Epithelial cell of proximal tubule (primary cell): ENCODE measurements around the gene HBA2. TPM values are rescaled to one million over a fixed set of nuclear protein-coding genes. Genes with fewer than 3 reads are reported as not detected.
A peak's percentile ranks its signal among the peaks of the same experiment; 100 is the strongest.

Experiments used
- DNase-seq: peaks from one replicate; pipeline ENCODE4 v3.0.0-alpha.2; 2011; ENCODE audit warnings: low read depth
- H3K4me3 ChIP-seq: 2 replicates; pipeline ENCODE4 v1.5.1; 2011; ENCODE audit warnings: low read depth, mild to moderate bottlenecking, low read length
- total RNA-seq: library from RNA; depleted of rRNA; stranded (reverse); fragments of >200 nt; gene quantifications from 2 replicates; pipeline ENCODE4 v1.2.3, GENCODE V29; 2015
- TF ChIP-seq, protein P1 (sequence below): conservative IDR thresholded peaks from 2 replicates; pipeline ENCODE4 v1.5.1; 2012; ENCODE audit warnings: low read depth, mild to moderate bottlenecking, low read length

The HBA2 gene
- total RNA-seq, 1 donor from 2014 or later: not detected

DNA sequence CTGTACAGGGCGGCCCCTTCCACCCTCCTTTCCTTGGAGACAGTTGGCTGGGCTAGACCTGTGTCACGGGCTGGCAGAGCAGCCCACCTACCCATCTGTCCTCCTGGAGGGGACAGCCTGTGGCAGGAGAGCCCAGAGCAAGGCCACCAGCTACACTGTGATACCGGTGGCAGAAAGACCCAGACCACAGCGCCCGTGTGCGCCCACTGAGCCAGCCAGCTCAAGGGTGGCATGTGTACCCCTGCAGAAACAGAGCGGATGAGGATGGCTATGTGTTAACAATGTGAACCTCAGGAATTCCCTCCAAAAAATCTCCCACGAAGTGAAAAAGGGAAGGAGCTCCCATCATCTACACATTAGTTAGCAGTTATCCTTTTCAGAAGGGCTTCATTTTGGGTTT, 14.7 kb downstream of the HBA2 start:
- no peak for DNase-seq
- TF ChIP-seq, protein P1, sequence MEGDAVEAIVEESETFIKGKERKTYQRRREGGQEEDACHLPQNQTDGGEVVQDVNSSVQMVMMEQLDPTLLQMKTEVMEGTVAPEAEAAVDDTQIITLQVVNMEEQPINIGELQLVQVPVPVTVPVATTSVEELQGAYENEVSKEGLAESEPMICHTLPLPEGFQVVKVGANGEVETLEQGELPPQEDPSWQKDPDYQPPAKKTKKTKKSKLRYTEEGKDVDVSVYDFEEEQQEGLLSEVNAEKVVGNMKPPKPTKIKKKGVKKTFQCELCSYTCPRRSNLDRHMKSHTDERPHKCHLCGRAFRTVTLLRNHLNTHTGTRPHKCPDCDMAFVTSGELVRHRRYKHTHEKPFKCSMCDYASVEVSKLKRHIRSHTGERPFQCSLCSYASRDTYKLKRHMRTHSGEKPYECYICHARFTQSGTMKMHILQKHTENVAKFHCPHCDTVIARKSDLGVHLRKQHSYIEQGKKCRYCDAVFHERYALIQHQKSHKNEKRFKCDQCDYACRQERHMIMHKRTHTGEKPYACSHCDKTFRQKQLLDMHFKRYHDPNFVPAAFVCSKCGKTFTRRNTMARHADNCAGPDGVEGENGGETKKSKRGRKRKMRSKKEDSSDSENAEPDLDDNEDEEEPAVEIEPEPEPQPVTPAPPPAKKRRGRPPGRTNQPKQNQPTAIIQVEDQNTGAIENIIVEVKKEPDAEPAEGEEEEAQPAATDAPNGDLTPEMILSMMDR: no peak
- no peak overlapping the region for H3K4me3 ChIP-seq

DNA sequence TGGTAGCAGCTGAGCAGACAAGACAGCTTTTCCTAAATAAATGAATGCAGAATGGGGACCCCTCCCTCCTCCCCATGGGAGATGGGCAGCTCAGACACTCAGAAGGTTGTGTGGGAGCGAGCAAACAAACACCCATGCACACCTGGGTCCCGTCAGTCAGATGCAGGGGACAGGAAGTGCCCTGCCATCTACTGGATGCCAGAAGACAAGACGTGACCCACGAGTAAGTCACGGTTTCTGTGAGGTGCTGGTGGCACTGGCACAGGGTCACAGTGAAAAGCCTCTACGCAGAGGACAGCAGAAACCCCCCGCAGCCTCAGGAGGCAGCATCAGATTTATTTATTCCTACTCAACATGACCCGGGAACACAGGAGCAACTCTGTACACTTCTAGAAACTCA, 16.0 kb downstream of the HBA2 start:
- TF ChIP-seq, protein P1: peak; percentile 30
- no peak for DNase-seq
- no peak overlapping the region for H3K4me3 ChIP-seq

DNA sequence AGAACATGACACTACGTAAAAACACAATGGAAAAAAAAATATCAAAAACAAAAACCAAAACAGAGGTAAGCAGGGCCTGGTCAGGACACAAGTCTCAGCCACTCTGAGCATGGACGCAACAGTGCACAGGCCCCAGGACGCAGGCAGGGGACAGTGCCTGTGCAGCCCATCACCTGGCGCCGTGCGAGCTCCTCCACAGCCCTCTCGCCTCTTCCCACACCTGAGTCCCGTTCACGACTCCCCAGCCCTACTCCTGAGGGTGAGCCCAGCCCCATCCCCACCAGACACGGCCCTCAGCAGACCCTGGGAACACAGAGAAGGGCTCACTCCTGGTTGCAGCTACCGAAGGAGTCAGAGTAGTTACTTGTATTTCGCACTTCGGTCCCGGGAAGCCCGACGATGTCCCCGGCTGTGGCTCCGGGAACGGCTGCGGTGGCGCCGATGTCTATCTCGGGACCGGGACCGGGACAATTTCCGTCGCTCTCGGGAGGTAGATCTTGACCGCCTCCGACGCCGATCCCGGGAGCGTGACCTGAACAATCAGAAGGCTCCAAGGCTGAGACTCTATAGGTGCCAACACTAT, 17.0 kb downstream of the HBA2 start:
- DNase-seq: no peak
- no peak overlapping the region for H3K4me3 ChIP-seq
- TF ChIP-seq, protein P1: no peak

DNA sequence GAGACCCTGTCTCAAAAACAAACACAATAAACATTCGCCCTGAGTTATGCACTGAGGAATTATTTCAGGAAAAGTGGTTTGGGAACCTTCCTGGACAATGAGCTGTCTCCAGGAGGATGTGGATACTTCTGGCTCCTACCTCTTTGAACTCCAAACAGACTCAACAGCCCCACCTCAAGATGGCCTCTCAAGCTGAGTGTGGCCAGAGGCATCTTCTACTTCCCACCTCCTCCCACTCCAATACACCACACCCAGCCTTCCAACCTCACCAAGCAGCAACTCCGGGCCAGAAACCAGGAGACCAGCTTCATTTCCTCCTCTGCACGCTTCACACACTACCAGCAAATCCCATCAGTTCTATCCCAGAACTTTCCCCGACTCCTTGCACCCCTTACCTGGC, 19.2 kb downstream of the HBA2 start:
- DNase-seq: no peak
- no peak overlapping the region for H3K4me3 ChIP-seq
- TF ChIP-seq, protein P1: no peak

DNA sequence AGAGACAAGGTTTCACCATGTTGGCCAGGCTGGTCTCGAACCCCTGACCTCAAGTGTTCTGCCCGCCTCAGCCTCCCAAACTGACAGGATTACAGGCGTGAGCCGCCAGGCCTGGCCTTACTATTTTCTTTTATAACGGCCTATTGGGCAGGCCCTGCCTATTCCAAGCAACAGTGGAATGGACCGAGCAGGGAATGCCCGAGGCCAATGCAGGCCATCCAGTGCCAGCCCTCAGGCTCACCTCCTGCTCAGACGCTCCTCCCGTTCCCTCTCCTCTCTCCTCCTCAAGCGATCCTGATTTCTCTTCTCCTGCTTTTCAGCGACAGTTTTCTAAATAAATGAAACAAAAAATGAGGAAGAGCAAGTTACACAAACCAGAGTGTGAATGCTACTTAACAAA, 20.0 kb downstream of the HBA2 start:
- no peak overlapping the region for H3K4me3 ChIP-seq
- TF ChIP-seq, protein P1: no peak
- DNase-seq: no peak

DNA sequence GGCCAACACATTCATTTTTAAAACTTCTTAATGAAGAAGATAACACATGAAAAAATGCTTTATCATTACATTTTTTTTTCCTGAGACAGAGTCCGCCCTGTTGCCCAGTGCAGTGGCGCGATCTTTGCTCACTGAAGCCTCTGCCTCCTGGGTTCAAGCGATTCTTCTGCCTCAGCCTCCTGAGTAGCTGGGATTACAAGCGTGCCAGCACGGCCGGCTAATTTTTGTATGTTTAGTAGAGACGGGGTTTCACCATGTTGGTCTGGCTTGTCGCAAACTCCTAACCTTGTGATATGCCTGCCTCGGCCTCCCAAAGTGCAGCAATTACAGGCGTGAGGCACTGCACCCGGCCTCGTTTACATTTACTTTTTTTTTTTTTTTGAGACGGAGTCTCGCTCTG, 20.8 kb downstream of the HBA2 start:
- no peak overlapping the region for H3K4me3 ChIP-seq

DNA sequence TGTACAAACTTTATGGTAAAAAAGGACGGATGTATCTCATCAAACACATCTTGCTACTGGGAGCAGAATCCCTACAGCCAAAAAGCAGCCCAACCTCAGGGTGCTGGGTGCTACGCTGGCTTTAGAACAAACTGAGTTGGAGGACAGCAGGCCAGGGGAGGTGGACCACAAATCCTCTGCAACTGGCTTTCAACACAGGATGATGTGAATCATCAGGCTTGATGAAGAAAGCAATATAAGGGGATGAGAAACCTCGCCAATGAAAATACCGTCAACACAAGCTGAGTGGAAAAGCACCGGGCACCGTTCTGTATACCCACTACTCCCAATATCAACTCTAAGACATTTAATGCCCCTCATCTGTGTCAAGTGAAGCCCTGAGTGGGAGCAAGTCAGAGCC, 21.8 kb downstream of the HBA2 start:
- TF ChIP-seq, protein P1: no peak
- H3K4me3 ChIP-seq: no peak overlapping the region
- no peak for DNase-seq

More for the DNA sequence above, 20.8 kb downstream of the HBA2 start:
- DNase-seq: no peak
- TF ChIP-seq, protein P1: no peak
